HG02852 (cell line): Measurements from ENCODE around the gene RPL27.

Source experiments
- ATAC-seq: cut with Tn5 transposase; IDR thresholded peaks from one replicate; pipeline ENCODE4 v1.9.1; 2021; ENCODE audit warnings: mild to moderate bottlenecking, moderate library complexity; ENCODE audit not compliant: unreplicated experiment

RPL27 gene

GRCh38 chr17:43020789-43021740 is 22.8 kb downstream of the RPL27 start:
- no peak for ATAC-seq

- ATAC-seq, result peak; percentile 42
These were observed 23.7 kb downstream of the RPL27 start, which contains the start of gene VAT1 for GRCh38 chr17:43021741-43022512. TSS of gene VAT1 (minus strand) at chr17:43022385. CDS start at chr17:43022322, 63 bp downstream.

DNA sequence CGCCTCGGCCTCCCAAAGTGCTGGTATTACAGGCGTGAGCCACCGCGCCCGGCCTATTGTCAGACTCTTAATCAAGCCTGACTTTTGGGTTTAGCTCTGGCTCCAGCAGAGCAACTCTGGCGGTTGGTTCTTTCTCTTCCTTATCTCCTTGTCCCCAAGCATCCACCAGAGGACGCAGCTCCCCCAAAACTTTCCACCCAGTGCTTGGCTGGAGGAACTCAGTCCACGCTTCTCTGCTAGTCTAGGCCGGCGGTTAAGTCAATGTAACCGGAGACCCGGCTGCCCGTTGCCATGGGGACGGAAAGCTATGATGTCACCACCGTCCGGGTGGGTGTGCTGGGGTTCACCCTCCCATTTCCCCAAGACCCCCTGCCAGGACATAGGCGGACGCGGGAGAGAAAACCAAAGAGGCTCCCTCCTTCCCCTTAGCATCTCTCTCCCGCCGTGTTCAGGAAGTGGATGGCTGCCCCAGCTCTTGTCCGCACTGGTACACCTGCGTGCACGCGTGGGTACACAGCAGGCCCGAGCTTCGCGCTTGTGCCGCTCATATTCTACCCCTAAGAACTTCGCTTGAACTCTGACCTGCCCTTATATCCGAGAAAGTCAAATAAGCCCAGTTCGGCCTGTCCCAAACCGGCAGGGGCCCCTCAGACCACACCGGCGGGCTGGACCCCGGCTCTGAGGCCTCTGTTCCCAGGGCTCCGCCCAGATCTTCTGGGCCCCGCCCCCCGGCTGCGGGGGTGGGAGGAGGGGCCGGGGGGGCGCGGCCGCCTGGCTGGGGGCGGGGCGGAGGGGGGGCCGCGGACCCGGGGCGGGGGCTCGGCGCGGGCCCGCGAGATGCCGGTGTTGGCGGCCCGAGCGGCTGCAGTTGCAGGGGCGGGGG is 26.4 kb downstream of the RPL27 start, which contains the start of gene RND2:
Gene RND2 (plus strand): TSS at position 825 of the 883 bp plus-strand sequence. CDS start 117 bp downstream, outside the sequence.
- no peak for ATAC-seq

DNA sequence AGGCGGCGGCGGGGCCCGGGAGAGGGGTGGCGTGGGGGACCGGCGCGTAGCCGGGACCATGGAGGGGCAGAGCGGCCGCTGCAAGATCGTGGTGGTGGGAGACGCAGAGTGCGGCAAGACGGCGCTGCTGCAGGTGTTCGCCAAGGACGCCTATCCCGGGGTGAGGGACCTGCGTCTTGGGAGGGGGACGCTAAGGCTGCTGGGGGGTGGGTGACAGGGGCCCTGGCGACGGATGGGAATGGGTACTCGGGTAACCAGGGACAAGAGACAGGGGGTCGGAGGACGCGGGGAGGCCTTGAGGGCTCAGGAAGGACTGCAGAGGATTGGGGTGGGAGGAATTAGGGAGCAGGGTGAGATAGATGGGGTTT is 27.1 kb downstream of the RPL27 start:
- ATAC-seq, result no peak

GRCh38 chr17:43025766-43026537 is 27.7 kb downstream of the RPL27 start:
- no peak for ATAC-seq

- ATAC-seq, result no peak
These were observed 28.4 kb downstream of the RPL27 start for GRCh38 chr17:43026595-43026994.

DNA sequence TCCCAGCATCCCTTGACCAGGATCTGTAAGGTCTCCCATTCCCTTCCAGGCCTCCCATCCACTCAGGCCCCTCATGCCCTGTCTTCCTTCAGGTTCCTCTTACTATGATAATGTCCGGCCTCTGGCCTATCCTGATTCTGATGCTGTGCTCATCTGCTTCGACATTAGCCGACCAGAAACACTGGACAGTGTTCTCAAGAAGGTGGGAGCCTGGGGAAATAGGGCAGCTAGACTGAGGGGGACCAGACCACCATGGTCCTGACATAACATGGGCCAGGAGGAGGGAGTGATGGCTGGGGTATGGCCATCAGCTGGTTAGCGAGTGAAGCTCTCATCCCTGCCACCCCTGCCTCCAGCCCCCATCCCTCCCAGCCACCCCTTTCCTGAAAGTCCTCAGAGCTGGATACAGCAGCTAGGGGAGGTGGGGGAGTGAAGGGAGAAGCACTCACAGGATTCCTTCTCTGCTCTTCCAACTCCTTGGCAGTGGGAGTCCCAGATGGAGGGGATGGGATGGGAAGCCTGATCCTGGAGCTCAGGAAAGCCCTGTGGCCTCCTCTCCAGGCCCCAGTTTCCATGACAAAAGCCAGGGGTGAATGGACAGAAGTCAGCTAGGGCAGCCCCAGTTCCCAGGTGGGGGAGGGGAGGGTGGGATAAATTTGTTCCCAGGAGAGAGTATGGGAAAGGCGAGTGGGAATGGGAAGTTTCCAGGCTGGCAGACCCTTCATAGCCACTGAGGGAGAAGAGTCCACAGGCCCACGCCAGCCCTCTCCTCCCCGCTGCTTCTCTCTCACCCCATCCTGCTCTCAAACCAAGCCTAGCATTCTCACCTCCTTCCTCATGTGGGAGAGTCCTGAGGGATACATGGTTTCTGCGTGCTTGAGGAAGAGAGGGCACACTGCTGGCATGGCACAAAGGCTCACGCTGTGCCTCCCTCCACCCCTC is 29.1 kb downstream of the RPL27 start:
- no peak for ATAC-seq

GRCh38 chr17:43028221-43028861 is 30.1 kb downstream of the RPL27 start:
- ATAC-seq, result no peak

GRCh38 chr17:43030137-43030767 is 32.0 kb downstream of the RPL27 start:
- no peak for ATAC-seq

DNA sequence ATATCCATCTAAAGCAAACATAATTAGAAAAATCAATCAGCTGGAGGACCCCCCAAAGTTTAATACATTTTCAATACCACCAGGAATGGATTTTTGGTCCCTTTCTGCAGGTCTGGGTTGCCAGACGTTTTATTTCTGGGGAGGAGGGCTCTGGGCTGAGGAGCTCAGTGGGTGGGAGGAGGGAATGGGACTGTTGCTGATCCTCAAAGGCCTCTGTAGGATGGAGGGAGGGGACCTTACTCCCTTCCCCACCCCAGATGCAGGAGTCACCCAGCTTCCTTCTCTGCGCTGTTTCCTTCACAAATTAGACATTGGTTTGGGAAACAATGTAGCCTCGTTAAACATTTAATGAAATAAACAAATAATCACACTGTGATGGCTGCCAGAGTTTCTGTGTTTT is 33.4 kb downstream of the RPL27 start:
- ATAC-seq, result no peak

- ATAC-seq, result no peak
These were observed 36.0 kb downstream of the RPL27 start for GRCh38 chr17:43033948-43034881.

GRCh38 chr17:43034894-43035293 is 36.7 kb downstream of the RPL27 start:
- no peak for ATAC-seq

DNA sequence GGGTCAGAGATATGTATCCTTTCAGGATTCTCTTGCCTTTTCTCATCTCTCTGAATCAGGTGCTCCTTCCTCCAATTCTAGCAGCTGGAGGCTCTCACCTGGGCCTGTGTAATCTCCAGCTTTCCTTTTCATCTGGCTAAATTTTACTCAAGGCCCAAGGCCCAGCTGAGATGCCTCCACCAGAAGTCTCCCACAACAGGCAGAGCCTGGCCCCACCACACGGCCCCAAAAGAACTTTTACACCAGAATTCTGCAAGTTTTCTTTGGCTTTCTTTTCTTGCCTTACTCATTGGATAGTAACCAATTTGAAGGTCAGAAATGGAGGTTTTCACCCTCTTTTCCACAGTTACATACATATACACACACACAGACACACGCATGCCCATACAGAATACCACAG is 41.4 kb downstream of the RPL27 start:
- no peak for ATAC-seq

- no peak for ATAC-seq
These were observed 42.4 kb downstream of the RPL27 start for GRCh38 chr17:43040655-43041054.

- ATAC-seq, result no peak
These were observed 43.9 kb downstream of the RPL27 start for GRCh38 chr17:43042025-43042628.

- ATAC-seq, result no peak
These were observed 45.1 kb downstream of the RPL27 start for GRCh38 chr17:43043307-43043706.
